HepG2 (cell line): ENCODE data around the gene RASA3. TPM values are rescaled to one million over a fixed set of nuclear protein-coding genes. Genes with fewer than 3 reads are reported as not detected.

Experiments
- ATAC-seq: fragments of 200-7000 bp; cut with Tn5 transposase; 3 replicates; pipeline ENCODE4 v1.9.1; 2020; ENCODE audit warnings: mild to moderate bottlenecking, moderate library complexity
- BruUV-seq: library from RNA; stranded (reverse); fragments of 400-500 nt; replicated peaks from 2 replicates; lab custom pipeline; 2021; lab: Mats Ljungman, UMichigan
- CTCF ChIA-PET: fragments of 300-600 bp; formaldehyde crosslinking; extraction: SDS; loops from one replicate; lab custom pipeline; 2021; ENCODE audit warnings: low total read pairs, inconsistent platforms, low intra/inter-chr PET ratio; lab: Yijun Ruan, JAX
- POLR2A ChIA-PET: fragments of 350-600 bp; sonication (Branson Sonifier 250); formaldehyde crosslinking; loops from one replicate; lab custom pipeline; 2020; ENCODE audit warnings: antibody characterized with exemption, inconsistent platforms; lab: Yijun Ruan, JAX
- DNase-seq: peaks from one replicate; pipeline ENCODE4 v3.0.0-alpha.2; 2015; ENCODE audit warnings: low spot score
- FAIRE-seq: peaks from 3 replicates; lab custom pipeline; 2011; peaks lifted over from hg19 to GRCh38; lab: Jason Lieb, UNC
- H2AFZ ChIP-seq: one replicate; pipeline ENCODE4 v1.6.1; 2011; ENCODE audit warnings: low read length, inconsistent platforms
- H3K27ac ChIP-seq: fragments of 300-600 bp; 3 replicates; pipeline ENCODE4 v1.8.0; 2011; ENCODE audit warnings: mixed run types, mild to moderate bottlenecking, mixed read lengths, low read length, inconsistent platforms; ENCODE audit not compliant: insufficient read depth; ENCODE audit errors: extremely low read length
- H3K27me3 ChIP-seq, 2 experiments: fragments of 200-600 bp in 1 of 2; 2 replicates in 1 of 2; 3 replicates in 1 of 2; pipeline versions ENCODE4 v1.6.0 to v1.8.0; 2011; ENCODE audit warnings: low read length in 2 of 2, mild to moderate bottlenecking in 2 of 2, moderate library complexity in 2 of 2, inconsistent platforms in 1 of 2; ENCODE audit not compliant: insufficient read depth in 2 of 2, control insufficient read depth in 1 of 2
- H3K36me3 ChIP-seq, 2 experiments: fragments of 200-600 bp in 1 of 2; replicated peaks in 1 of 2; 2 replicates in 1 of 2; 3 replicates in 1 of 2; pipeline versions ENCODE4 v1.5.1 to v1.8.0; 2011; ENCODE audit warnings: low read length in 2 of 2, inconsistent platforms in 1 of 2; ENCODE audit not compliant: insufficient read depth in 2 of 2, control insufficient read depth in 1 of 2
- H3K4me1 ChIP-seq: 2 replicates; pipeline ENCODE4 v1.5.1; 2012; ENCODE audit warnings: low read length, inconsistent platforms; ENCODE audit not compliant: insufficient read depth
- H3K4me2 ChIP-seq: 2 replicates; pipeline ENCODE4 v1.6.0; 2011; ENCODE audit warnings: low read depth, low read length, inconsistent platforms
- H3K4me3 ChIP-seq, 3 experiments: fragments of 200-600 bp in 1 of 3; sonication (generic), shearing (Covaris generic) in 1 of 3; replicated peaks in 1 of 3; 2 replicates each; pipeline ENCODE4 v1.5.1; 2011 to 2016; ENCODE audit warnings: low read length in 3 of 3, inconsistent platforms in 2 of 3, low read depth in 2 of 3, mild to moderate bottlenecking in 2 of 3, control low read depth in 1 of 3, mixed read lengths in 1 of 3; ENCODE audit not compliant: insufficient read depth in 1 of 3
- H3K79me2 ChIP-seq: one replicate; pipeline ENCODE4 v1.6.1; 2011; ENCODE audit warnings: low read length, inconsistent platforms; ENCODE audit not compliant: insufficient read depth
- H3K9ac ChIP-seq: 2 replicates; pipeline ENCODE4 v1.6.0; 2011; ENCODE audit warnings: mild to moderate bottlenecking, low read depth, low read length, inconsistent platforms; ENCODE audit not compliant: insufficient read depth
- H3K9me3 ChIP-seq: 2 replicates; pipeline ENCODE4 v1.5.1; 2012; ENCODE audit warnings: mild to moderate bottlenecking, low read length
- H4K20me1 ChIP-seq: 2 replicates; pipeline ENCODE4 v1.6.0; 2011; ENCODE audit warnings: inconsistent platforms, mild to moderate bottlenecking, low read length, moderate library complexity; ENCODE audit not compliant: insufficient read depth
- HOXD1 ChIP-seq: sonication (generic); formaldehyde crosslinking; IDR thresholded peaks from 2 replicates; pipeline ENCODE4 v1.5.0; 2020; ENCODE audit warnings: missing genetic modification reagents
- KAT8 ChIP-seq: IDR thresholded peaks from 2 replicates; pipeline ENCODE4 v1.6.1; 2016; ENCODE audit warnings: missing genetic modification reagents, missing compliant biosample characterization
- MED1 ChIP-seq: sonication (generic); formaldehyde crosslinking; IDR thresholded peaks from 2 replicates; pipeline ENCODE4 v1.4.0; 2020; ENCODE audit warnings: missing genetic modification reagents
- TGIF2 ChIP-seq: IDR thresholded peaks from 2 replicates; pipeline ENCODE4 v1.6.1; 2016; ENCODE audit warnings: control low read depth, missing compliant biosample characterization
- ZBTB44 ChIP-seq: sonication (generic); formaldehyde crosslinking; IDR thresholded peaks from 2 replicates; pipeline ENCODE4 v1.4.0; 2020; ENCODE audit warnings: missing genetic modification reagents
- ZNF292 ChIP-seq: sonication (generic); formaldehyde crosslinking; IDR thresholded peaks from 2 replicates; pipeline ENCODE4 v1.8.1; 2022; ENCODE audit warnings: mild to moderate bottlenecking, low read depth, missing genetic modification reagents, borderline replicate concordance
- ZNF34 ChIP-seq: sonication (generic); formaldehyde crosslinking; IDR thresholded peaks from 2 replicates; pipeline ENCODE4 v1.4.0; 2020; ENCODE audit warnings: mild to moderate bottlenecking, missing genetic modification reagents, borderline replicate concordance
- ZNF446 ChIP-seq: sonication (generic); formaldehyde crosslinking; IDR thresholded peaks from 2 replicates; pipeline ENCODE4 v1.5.0; 2020; ENCODE audit warnings: mild to moderate bottlenecking, missing genetic modification reagents
- ZNF713 ChIP-seq: sonication (generic); formaldehyde crosslinking; IDR thresholded peaks from 2 replicates; pipeline ENCODE4 v1.4.0; 2020; ENCODE audit warnings: mild to moderate bottlenecking, missing genetic modification reagents
- ZNF768 ChIP-seq: sonication (generic); formaldehyde crosslinking; IDR thresholded peaks from 2 replicates; pipeline ENCODE4 v1.4.0; 2020; ENCODE audit warnings: missing genetic modification reagents
- WGBS: methylation state at CpG from one replicate; pipeline ENCODE4 v1.1.6; 2017; ENCODE audit warnings: low lambda C conversion rate; 5-methylcytosine and 5-hydroxymethylcytosine counted together
- in situ Hi-C: cut with HindIII; loops from 2 replicates; pipeline ENCODE4 v1.10.0; 2017; ENCODE audit warnings: low pct_unique_long_range_greater_than_20kb; ENCODE audit not compliant: extremely low pct_ligation_motif_present
- intact Hi-C: fragments of 100-400 bp; cut with micrococcal nuclease; formaldehyde crosslinking; loops from one replicate; pipeline ENCODE4 v1.10.0; 2022; ENCODE audit not compliant: unreplicated experiment
- polyA plus RNA-seq, 8 experiments: library from polyadenylated mRNA; depleted of rRNA in 3 of 8; stranded (reverse) in 7 of 8; unstranded in 1 of 8; fragments of >200 nt; fragmentation: Illumina TruSeq in 4 of 8; extraction: Trizol in 4 of 8; gene quantifications; 2 replicates each; pipeline versions ENCODE4 v1.2.1 to v1.2.3, GENCODE V29; 2011 to 2016; ENCODE audit warnings: low read depth in 4 of 8, missing spikeins in 1 of 8, mixed read lengths in 1 of 8; ENCODE audit not compliant: insufficient read depth in 1 of 8
- total RNA-seq, 5 experiments: library from RNA; depleted of rRNA; stranded (reverse); fragments of >200 nt; fragmentation: Illumina TruSeq; extraction: Trizol; gene quantifications; 2 replicates each; pipeline ENCODE4 v1.2.3, GENCODE V29; 2016; ENCODE audit warnings: low read depth in 1 of 5

Gene RASA3
- total and polyA plus RNA-seq, 2 of the 13 experiments (the other 11 are each of a cell fraction or from before 2014, with no cell fraction given) = 0.05 TPM; not detected in 1

GRCh38 chr13:113931841-113932459, 200.5 kb downstream of the RASA3 start:
- FAIRE-seq (no peak), DNase-seq (no peak)
- POLR2A ChIA-PET = no interaction called here

DNA sequence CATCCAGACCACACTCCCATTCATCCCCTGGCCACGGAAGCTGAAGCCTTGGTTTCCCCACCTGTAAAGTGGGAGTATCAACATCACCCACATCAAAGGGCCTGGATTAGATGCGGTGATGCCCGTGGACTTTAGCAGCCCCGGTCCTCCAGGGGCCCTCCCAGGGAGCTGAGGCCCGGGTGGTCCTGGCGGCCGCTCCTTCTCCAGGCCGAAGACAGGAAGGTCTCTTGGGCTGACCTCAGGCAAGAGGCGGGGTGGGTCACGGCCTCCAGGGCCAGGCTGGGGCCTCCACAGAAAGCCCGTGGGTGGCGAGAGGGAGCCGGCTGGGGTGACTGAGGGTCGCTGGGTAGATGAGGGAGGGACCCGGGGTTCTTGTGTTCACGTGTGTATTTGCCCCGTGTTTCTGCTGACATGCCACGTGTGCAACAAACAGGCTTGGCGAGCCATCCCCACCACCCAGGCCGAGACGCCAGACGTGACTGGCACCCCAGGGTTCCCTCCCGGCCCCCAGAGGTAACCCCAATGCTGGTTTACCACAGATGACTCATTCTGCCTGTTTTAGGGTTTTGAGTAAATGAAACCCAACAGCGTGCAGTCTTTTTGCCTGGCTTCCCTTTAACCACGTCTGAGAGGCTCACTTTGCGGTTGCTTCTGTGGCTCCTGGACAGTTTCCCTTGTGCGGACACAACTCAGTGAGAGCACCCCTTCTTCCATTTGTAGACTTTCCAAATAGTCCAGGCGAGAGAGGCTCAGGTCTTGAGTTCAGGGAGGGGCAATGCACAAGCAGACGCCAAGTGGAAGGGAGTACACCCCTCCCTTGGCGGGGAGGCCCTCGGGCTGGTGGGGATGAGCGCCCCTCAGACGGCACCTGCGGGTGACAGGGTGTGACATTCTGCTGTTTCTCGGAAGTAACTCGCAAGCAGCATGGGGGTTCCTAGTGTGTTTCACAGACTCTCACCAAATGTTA, 201.5 kb downstream of the RASA3 start:
- no peak overlapping the region for H3K9ac ChIP-seq
- POLR2A ChIA-PET = no interaction called here
- H3K27me3 ChIP-seq = peaks cover 7 to 60% of the 10 kb centered on the region in 2 experiments
- no peak overlapping the region for H2AFZ ChIP-seq
- no peak for DNase-seq
- no peaks in the 10 kb centered on the region for H3K36me3 ChIP-seq
- intact Hi-C loops = no loop called here
- no peaks in the 10 kb centered on the region for H3K9me3 ChIP-seq
- no peak for TF ChIP-seq ZNF768
- TF ChIP-seq ZNF34 (CRISPR knock-in tag) = no peak
- no peak for TF ChIP-seq KAT8
- TF ChIP-seq ZBTB44 (CRISPR knock-in tag) = no peak
- no peak for TF ChIP-seq HOXD1 (CRISPR knock-in tag)
- TF ChIP-seq ZNF713 = no peak
- TF ChIP-seq MED1 (CRISPR knock-in tag) = no peak
- no peak for TF ChIP-seq ZNF292 (CRISPR knock-in tag)
- TF ChIP-seq, all 625 proteins: peak for 0
- no peaks in the 10 kb centered on the region for H4K20me1 ChIP-seq
- no peak overlapping the region for H3K27ac ChIP-seq
- no peak overlapping the region for H3K4me3 ChIP-seq
- ATAC-seq (no peak), FAIRE-seq (no peak)
- no peaks in the 10 kb centered on the region for H3K4me1 ChIP-seq
- no peak overlapping the region for H3K4me2 ChIP-seq
- H3K79me2 ChIP-seq = no peaks in the 10 kb centered on the region
- CTCF ChIA-PET = no interaction called here
- no TSS peak for BruUV-seq
- 43% methylated on average over 20 of the region's 36 CpGs for WGBS
- in situ Hi-C loops = no loop called here

More at GRCh38 chr13:113931841-113932459, 200.5 kb downstream of the RASA3 start:
- no peak overlapping the region for H3K9ac ChIP-seq
- H3K9me3 ChIP-seq = no peaks in the 10 kb centered on the region
- CTCF ChIA-PET = no interaction called here
- peaks cover 6 to 63% of the 10 kb centered on the region in 2 experiments for H3K27me3 ChIP-seq
- ATAC-seq = no peak
- no peaks in the 10 kb centered on the region for H4K20me1 ChIP-seq
- in situ Hi-C loops (no loop called here), intact Hi-C loops (no loop called here)
- H3K4me2 ChIP-seq = no peak overlapping the region
- no peaks in the 10 kb centered on the region for H3K79me2 ChIP-seq
- no peak overlapping the region for H3K27ac ChIP-seq
- no peak overlapping the region for H2AFZ ChIP-seq
- no peaks in the 10 kb centered on the region for H3K36me3 ChIP-seq
- WGBS = 12% methylated on average over 16 of the region's 16 CpGs
- no peaks in the 10 kb centered on the region for H3K4me1 ChIP-seq
- TF ChIP-seq ZNF446 = no peak
- TF ChIP-seq TGIF2 (CRISPR knock-in tag) = no peak
- no peak overlapping the region for H3K4me3 ChIP-seq
- BruUV-seq = no TSS peak
